Activated CD4-positive, alpha-beta T cell treated with anti-CD3 and anti-CD28 coated beads, Interleukin-2, amount 50 U/mL, for 48 hours (primary cell): ENCODE results near the gene PRPF6.

Experiments used
- DNase-seq, 2 experiments: peaks; one replicate each; pipeline ENCODE4 v3.0.0-alpha.2; 2020

PRPF6 gene

DNA sequence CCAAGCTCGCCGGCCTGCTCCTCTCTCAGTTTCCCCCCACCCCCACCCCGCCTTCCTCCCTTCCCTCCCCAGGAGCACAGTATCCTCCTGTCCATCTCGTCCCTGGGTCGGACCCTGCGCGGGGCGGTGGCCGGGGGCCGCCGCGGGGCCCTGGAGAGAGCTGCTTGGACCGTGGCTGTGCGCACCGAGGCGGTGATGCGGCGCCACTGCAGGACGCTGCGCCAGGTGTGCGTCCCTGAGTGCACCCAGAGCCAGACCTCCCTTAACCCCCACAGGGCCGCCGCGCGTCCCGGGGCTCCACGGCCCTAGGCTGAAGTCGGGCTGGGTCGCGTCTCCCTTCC, 57.3 kb downstream of the PRPF6 start:
- DNase-seq: no peak

- peak; percentile 82 to 84 for DNase-seq
Measured at GRCh38 chr20:64038565-64039292, 57.8 kb downstream of the PRPF6 start.

DNA sequence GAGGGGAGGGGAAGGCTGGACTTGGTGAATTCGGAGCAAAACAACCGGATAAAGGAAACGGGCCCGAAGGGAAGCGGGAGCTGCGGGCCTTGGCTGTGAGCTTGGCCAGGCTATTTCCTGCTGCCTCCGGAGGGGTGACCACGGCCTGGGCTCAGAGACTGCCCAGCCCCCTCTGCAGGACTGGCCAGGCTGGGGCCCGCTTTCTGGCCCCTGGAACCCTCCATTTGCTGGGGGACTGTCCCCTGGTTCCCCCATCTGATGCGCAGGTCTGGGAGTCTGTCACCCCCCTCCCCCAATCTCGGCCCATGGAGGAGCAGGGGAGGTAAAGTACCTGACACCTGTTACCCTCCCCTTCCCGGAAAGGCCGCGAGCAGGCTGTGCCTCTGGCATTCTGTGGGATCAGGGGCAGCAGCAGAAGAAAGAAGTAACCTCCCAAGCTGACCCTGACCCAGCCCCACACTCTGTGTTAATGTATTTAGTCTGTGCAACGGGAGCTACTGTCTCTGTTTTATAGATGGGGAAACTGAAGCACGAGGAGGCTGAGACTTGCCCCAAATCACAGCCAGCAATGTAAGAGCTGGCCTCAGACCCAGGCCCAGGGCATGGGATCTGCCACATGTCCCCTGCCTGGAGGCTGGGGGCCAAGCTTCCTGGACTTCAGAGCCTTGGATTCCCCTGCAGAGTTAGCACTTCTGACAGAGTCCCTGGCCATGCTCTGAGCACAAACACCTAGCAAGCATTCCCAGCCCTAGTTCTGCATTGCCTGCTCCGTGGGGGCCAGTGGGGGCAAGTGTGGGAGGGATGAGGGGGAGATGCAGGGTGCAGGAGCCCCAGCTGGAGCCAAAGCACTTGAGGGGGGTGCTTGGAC, 58.6 kb downstream of the PRPF6 start:
- DNase-seq: no peak

DNA sequence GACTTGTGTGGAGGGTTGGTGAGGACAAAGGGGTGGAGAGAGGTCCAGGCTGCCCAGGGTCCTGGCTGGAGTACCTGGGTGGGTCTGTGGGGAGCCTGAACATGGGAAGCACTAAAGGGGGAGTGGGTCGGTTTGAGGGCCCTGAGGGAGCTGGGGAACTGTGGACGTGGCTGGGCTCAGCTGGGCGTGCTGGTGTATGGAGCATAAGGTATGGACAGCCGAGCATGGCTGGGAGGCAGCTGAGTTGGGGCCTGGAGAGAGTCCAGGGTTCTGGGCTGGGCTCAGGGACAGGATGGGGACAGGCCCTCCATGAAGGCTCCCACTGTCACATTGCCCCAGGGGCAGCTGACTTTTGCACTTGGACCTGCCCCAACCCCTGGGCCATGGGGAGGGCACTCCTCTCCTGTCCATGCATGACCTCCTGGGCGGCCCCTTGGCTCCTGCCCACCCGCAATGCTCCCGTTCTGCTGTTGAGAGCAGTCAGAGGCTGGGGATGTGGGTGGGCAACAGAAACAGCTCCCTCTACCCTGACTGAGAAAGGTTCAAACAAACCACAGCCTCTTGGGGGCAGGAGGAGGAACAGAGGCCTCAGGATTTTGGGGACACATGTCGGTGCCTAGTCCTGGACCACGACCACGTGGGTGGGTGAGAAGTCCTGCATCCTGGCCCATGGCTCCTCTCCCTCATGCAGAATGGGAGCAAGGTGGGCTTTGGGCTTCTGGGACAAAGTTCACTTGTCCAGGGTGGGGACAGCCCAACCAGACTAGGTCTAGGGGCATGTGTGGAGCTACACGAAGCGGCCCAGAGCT, 59.5 kb downstream of the PRPF6 start:
- no peak for DNase-seq

DNA sequence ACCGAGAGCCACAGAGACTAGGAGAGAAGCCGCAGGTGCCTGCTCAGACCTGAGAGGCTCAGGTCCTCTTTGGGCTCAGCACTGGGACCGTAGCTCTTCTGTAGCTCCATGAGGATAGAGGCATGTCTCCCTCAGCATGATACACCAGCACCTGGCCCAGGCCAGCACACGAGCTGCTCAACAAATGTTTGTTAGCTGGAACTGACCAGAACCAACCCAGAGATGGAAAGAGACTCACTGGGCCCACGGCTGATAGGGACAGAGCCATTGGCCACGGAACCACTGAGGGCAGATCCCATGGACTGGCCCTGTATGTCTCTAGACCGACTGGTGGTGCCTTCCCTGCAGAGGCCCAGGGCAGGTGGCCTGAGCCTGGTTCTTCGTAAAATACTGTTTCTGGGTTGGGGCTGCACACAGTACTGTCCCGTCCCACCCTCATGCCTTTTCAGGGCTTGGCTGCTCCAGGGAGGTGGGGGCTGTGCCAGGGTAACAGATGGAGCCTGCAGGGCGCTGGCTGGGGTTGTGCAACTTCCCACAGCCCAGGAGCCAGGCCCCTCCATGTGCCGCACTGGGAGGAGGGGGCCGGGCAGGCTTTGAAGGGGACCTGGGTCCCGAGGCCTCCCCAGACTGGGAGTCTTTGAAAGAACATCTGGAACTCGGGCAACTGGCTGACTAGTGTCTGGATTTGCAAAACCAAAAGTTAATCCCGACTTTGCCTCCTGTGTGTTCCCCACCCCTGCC, 60.3 kb downstream of the PRPF6 start:
- DNase-seq: no peak

DNA sequence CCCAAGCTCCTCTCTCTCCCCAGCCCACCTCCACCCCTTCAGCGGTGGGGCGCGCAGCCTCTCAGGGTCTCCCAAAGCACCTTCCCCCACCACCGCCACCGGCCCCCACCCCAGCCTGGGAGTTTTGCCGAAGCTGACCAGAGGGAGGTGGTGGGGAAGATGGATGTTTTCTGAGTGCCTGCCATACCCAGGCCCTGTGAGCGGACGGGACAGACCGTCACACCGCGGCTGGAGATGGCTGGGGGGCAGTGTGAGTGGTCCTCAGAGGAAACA, 60.8 kb downstream of the PRPF6 start:
- DNase-seq: peak in 1 of 2 experiments; percentile 22

DNA sequence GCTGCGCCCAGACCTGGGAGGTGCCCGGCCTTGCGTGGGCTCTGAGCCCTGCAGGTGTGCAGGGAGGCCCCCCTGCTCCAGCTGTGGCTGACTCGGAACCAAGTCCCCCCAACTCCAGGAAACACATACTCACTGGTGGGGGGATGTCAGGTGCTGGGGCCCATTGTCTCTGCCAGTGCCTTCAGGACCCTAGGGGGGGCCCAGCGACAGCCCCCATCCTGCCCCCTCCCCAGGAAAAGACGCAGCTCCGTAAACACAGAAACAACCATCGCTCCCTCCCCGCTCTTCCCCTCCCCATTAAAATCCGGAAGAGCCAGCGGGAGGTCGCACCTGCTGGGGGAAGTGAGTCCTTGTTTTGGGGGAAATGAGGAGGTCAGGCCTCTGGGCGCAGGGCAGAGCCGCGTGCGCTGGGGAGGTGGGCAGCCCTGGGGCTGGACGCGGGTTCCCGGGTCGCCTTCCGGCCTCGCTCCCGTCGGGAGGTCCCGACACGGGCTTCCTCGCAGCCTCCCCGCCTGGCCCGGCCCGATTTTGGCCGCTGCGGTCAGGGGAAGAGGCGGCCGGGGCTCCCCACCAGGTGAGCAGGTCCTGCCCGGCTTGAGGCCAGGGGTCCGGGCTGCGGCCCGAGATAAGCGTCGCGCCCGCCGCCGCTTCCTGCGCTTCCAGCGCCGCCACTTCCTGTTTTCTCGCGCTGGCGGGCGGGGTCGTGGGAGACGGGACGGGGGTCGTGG, 61.3 kb downstream of the PRPF6 start:
- DNase-seq: peak in 1 of 2 experiments; percentile 35

GRCh38 chr20:64043768-64044167, 62.8 kb downstream of the PRPF6 start:
- DNase-seq: no peak

GRCh38 chr20:64044484-64045247, 63.7 kb downstream of the PRPF6 start:
- no peak for DNase-seq

GRCh38 chr20:64045346-64046011, 64.5 kb downstream of the PRPF6 start:
- DNase-seq: no peak

GRCh38 chr20:64047046-64047389, 66.1 kb downstream of the PRPF6 start:
- no peak for DNase-seq

DNA sequence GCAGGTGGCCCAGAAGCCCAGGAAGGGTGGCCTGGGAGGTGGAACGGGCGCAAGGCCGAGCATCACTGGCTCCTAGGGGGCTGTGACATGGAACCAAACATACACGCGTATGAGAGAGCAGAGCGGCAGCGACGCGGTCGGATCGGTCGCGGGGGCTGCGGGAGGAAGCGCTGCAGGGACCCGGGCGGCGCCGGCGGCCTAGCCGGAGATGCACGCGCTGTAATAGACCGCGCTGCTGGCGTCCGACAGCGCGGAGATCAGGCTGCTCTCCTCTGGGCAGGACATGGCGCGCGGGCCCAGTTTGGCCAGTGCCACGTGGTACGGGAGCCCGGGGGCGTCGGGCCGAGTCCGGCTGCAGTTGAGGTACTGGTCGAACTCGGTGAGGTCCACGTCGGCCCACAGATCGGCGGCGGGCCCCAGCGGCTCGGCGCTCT, 67.1 kb downstream of the PRPF6 start:
- DNase-seq: no peak

- no peak for DNase-seq
Measured at GRCh38 chr20:64048402-64049044, 67.6 kb downstream of the PRPF6 start.

DNA sequence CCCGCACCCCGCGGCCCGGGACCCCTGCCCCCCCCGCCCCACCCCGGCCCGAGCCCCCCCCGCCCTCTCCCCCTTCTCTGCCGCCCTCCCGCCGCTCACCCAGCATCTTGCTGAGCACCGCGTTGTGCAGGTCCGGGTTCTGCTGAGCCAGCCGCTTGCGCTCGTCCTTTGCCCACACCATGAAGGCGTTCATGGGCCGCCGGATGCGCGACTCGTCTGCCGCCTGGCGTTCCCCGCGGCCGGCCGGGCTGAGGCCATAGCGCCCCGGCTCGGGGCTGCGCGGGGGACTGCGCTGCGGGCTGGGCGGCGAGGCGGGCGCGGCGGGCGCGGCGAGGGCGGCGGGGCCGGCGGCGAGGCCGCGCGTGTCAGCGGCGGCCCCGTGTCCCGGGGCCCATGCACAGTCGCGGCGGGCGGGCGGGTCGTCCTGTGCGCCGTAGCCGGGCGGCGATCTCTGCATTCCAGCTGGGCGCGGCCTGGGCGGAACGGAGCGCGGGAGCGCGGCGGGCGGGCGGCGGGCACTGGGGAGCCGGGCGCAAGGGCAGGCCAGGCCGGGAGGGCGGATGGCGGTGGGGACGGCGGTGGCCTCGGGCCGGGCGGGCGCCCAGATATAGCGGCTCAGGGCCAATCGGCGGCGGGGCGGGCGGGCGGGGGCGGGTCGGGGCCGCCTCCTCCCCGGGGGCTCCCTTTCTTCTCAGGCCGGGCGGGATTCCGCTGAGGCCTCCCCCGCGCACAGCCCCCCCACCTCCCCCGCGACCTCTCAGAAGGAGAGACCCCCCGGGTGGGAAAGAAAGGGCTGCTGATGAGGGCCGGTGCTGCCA, 68.3 kb downstream of the PRPF6 start, which contains the start of gene SOX18:
TSS of gene SOX18 (minus strand) at position 580 of the 818 bp plus-strand sequence. CDS start at position 457, 123 bp downstream.
- peak in 1 of 2 experiments; percentile 56 for DNase-seq

DNA sequence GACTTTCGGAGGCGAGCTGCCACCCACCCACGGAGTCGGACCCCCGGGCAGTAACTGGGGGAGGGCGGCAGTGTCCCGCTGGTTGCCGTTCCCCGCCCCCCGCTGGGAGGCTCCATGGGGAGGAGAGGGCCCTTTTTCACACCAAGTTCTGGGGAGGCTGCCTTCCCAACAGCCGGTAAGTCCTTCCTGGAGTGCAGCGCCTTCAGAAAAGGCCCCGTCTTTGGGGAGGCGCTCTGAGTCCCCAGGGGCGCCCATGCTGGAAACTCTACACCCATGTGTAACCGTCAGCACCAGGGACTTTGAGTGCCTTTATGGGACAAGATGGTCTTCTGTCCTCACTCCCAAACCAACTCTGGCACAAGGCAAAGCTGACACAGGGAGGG, 68.9 kb downstream of the PRPF6 start:
- no peak for DNase-seq

- no peak for DNase-seq
Measured at GRCh38 chr20:64050261-64051032, 69.5 kb downstream of the PRPF6 start.

GRCh38 chr20:64051033-64051452, 70.1 kb downstream of the PRPF6 start:
- DNase-seq: no peak

- no peak for DNase-seq
Measured at GRCh38 chr20:64051561-64052325, 70.8 kb downstream of the PRPF6 start.
